Loucy (cell line): ENCODE measurements around the gene CASZ1.

Experiments
- EZH2phosphoT487 ChIP-seq: fragments of 200-600 bp; IDR thresholded peaks from 2 replicates; pipeline ENCODE4 v1.6.1; 2018; ENCODE audit warnings: antibody characterized with exemption, mild to moderate bottlenecking, moderate library complexity, borderline replicate concordance
- TF ChIP-seq, protein P1 (sequence below): fragments of 200-600 bp; sonication (generic); conservative IDR thresholded peaks from 2 replicates; pipeline ENCODE4 v1.5.1; 2014; ENCODE audit warnings: mild to moderate bottlenecking, antibody characterized with exemption, low read length

GRCh38 chr1:10643607-10644306 is 152.7 kb downstream of the CASZ1 start:
- TF ChIP-seq, protein P1, sequence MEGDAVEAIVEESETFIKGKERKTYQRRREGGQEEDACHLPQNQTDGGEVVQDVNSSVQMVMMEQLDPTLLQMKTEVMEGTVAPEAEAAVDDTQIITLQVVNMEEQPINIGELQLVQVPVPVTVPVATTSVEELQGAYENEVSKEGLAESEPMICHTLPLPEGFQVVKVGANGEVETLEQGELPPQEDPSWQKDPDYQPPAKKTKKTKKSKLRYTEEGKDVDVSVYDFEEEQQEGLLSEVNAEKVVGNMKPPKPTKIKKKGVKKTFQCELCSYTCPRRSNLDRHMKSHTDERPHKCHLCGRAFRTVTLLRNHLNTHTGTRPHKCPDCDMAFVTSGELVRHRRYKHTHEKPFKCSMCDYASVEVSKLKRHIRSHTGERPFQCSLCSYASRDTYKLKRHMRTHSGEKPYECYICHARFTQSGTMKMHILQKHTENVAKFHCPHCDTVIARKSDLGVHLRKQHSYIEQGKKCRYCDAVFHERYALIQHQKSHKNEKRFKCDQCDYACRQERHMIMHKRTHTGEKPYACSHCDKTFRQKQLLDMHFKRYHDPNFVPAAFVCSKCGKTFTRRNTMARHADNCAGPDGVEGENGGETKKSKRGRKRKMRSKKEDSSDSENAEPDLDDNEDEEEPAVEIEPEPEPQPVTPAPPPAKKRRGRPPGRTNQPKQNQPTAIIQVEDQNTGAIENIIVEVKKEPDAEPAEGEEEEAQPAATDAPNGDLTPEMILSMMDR, result no peak
- TF ChIP-seq EZH2phosphoT487, result no peak
